ENCODE results near the gene PRRC1.

- no peak for TF ChIP-seq CTCF (IDR thresholded peaks at IDR 0.05)
- TF ChIP-seq POLR2A (IDR thresholded peaks at IDR 0.05) = no peak
These were observed 60.0 kb downstream of the PRRC1 start for GRCh38 chr5:127577458-127577857.

Measured in Peyer's patch (tissue), 4 donors.